Stimulated activated CD4-positive, alpha-beta T cell treated with anti-CD3 and anti-CD28 coated beads, Interleukin-4, amount 100 ng/mL, for 48 hours (primary cell): Measurements from ENCODE around the gene GGN.
"Not testable (repeated sequence)": the region's sequence is repeated elsewhere in the genome, so short reads cannot be mapped to it uniquely, and the experiment has no call there.

Experiments used
- DNase-seq, 2 donors: peaks; one replicate each; pipeline ENCODE4 v3.0.0-alpha.2; 2020; ENCODE audit warnings: low read depth in 2 of 2

The GGN gene

DNA sequence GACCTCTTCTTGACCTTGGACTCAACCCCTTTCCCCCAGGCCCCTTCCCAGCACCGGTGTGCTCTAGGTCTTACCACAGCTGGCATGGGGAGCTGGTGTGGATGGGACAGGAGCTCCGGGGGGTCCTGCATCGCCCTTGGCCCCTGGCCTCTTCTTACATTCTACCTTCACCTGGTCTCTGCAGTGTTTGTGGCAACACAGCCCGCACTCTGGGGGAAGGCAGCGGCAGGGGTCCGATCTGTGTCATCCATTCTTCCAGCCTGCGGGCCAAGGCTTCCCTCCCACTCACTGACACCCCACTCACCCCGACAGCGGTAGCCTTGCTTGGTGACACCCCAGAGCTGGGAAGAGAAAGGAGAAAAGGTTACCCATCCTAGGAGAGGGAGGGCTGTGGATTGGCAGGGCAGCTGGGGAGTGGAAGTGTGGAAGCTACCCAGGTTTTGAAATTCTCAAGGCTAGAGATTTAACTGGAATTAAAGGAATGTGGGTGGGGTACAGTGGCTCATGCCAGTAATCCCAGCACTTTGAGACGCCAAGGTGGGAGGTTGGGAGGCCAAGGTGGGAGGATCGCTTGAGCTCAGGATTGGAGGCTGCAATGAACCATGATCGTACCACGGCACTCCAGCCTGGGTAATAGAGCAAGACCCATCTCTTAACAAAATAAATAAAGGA lies 23.3 kb upstream of the GGN start:
- DNase-seq, result no peak

DNA sequence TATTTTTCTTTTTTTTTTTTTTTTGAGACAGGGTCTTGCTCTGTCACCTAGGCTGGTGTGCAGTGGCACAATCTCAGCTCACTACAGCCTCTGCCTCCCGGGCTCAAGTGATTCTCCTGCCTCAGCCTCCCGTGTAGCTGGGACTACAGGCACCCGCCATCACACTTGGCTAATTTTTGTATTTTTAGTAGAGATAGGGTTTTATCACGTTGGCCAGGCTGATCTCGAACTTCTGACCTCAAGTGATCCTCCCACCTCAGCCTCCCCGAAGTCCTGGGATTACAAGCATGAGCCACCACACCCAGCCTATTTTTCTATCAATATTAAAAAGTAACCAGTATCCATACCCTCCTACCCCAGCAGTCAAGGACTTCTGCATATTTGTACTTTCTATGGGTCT lies 22.6 kb upstream of the GGN start:
- DNase-seq, result not testable (repeated sequence)

DNA sequence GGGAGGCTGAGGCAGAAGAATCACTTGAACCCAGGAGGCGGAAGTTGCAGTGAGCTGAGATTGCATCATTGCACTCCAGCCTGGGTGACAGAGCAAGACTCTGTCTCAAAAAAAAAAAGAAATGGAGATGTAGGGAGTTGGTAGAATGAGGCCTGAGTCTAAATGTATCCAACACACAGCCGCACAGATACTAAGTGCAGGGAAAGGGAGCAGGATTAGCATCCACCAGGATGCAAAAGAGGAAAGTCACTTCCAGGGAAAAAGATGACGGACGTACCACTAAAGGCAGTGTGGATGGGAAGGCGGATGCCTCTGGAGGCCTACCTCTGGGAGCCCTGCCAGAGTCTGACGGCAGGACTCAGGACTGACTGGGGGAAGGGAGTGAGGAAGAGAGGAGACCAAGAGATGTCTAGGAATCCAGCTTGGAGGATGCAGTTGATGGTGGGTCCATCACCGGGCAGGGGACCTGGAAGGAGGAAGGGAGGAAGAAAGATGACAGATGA lies 21.8 kb upstream of the GGN start:
- DNase-seq, result no peak

DNA sequence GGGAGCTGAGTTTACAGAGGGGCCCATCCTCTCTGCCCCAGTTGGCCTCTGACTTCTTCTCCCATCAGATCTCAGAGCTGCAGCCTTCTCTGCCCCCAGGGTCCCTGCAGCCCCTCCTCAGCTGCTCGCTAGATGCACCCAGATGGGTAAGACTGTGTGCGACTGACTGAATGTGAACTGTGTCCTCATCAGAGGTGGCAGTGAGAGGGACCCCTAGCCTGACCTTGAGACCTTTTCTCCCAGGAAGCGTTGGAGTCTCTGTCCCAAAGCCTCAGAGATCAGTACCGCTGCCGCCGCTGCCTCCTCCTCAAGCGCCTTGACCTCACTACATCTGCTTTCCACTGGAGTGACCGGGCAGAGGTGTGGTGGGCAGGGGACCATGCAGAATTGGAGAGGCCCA lies 17.4 kb upstream of the GGN start:
- no peak for DNase-seq

DNA sequence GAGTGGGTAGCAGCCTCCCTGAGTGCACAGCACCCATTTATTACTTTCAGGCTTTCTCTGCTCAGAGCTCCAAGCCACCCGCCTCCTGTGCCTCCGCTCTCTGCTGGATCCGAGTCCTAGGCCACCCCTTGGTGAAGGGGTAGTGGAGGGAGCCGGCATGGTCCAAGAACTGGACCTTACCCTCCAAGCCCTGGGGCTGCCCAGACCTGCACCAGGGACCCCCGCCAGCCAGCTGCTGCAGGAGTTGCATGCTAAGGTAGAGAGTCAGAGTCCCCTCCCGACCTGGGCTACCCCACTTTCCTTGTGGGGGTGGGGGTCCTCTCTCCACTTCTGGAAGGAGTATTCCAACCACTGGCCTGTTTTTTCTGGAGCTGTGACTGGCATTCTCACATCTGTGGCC lies 17.0 kb upstream of the GGN start:
- no peak for DNase-seq

DNA sequence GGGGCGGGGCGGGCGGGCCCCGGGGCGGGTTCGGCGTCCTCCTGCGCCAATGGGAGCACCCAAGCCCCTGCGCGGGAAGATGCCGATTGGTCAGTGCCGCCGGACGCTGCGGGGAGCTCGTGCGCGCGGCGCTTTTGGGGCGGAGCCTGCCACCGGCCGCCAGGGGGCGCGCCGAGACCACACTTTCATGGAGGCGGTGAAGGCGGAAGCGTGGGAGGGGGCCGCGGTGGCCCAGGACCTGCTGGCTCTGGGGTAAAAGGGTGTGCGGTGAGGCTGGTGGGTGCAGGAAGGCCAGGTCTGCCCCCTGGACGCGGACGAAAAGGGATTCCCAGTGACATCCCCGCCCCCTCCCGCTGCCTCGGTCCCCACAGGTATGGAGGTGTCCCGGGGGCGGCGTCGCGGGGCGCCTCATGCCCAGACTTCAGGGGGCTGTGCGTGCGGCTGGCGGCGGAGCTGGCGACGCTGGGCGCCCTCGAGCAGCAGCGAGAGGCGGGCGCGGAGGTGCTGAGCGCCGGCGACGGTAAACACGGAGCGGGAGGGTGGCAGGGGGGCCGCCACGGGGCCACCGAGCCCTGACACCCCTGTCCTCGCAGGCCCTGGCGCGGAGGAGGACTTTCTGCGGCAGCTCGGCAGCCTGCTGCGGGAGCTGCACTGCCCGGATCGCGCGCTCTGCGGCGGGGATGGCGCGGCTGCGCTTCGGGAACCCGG lies 15.3 kb upstream of the GGN start, which contains the start of gene FAM98C:
Gene FAM98C, plus strand, starts transcription at position 127 of the 708 bp plus-strand sequence. Its CDS starts 61 bp downstream, at position 188.
- DNase-seq, result peak; percentile 95 to 96

DNA sequence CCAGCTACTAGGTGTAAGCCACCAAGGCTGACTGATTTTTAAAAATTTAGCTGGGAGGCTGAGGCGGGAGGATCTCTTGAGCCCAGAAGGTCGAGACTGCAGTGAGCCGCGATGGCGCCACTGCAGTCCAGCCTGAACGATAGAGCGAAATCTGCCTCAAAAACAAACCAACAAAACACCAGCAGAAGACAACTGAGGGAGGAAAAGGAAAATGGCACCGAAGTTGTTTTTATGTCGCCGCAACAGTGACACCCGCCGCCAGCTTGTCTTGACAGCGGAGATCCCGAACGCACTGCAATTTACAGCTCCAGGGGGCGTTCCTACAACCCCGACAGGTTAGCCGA lies 14.8 kb upstream of the GGN start:
- no peak for DNase-seq

DNA sequence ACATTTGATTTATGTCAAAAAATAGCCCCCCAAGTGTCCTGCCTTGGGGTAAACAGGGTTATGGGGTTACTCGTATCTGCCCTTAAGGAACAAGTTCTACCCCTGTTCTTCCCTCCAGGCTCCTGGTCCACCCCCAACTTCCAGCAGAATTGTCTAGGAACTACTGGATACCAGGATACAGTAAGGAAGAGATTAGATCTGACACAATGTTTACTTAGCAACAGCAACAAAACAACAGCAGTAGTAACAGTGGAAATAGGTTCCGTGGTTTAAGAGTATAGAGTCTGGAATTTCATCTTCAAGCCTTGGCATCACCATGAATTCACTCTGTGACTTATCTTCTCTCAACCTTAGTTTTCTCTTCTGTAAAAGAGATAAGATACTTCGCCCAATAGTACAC lies 13.3 kb upstream of the GGN start:
- DNase-seq, result no peak

DNA sequence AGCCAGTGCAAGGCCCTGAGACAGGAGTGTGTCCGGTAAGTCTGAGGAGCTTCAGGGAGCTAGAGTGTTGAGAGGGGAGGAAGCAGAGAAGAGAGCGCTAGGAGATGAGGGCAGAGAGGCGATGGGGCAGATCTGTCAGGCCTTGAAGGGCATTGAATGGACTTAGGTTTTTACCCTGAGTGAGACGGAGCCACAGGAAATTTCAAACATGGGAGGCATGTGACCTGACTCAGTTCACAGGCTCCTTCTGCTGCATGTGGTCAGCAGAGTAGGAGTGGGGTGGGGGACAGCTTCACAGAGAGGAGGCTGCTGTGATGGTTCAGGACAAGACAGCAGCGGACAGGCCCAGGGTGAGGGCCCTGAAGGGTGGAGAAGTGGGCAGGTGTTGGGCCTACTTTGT lies 12.5 kb upstream of the GGN start:
- DNase-seq, result no peak

DNA sequence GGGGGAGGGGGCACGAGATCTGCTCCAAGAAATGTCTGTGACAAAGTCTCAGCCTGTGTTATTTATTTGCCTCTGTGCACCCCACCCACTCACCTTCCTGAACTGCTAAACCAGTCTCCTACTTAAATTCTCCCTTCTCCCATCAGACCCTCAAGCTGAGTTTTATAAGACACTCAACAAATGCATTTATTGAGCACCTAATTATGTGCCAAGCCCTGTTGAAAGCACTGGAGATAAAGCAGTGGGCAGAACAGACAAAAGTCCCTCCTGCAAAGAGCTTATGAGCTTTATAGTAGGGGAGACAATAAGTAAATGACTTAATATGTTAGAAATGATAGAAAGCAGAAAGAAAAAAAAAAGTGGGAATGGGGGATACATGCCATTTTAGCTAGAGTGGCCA lies 11.7 kb upstream of the GGN start:
- DNase-seq, result no peak

DNA sequence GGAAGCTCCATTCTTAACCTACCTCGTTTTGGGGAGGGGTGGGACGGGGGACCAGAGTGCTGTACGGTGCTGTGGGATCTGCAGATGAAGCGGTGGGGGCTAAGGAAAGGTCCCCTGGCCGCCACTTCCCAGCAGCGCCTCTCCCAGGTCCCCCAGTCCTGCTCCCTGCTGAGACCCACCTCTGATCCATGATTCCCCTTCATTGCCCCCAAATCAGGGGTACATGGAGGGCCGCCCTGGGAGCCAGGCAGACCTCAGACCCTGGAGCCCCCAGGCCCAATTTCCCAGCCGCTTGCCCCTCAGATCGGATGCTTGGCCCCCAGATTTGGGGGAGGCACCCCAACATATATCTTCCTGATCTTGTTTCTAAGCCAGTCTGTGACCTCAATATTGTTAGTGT lies 11.2 kb upstream of the GGN start:
- no peak for DNase-seq

DNA sequence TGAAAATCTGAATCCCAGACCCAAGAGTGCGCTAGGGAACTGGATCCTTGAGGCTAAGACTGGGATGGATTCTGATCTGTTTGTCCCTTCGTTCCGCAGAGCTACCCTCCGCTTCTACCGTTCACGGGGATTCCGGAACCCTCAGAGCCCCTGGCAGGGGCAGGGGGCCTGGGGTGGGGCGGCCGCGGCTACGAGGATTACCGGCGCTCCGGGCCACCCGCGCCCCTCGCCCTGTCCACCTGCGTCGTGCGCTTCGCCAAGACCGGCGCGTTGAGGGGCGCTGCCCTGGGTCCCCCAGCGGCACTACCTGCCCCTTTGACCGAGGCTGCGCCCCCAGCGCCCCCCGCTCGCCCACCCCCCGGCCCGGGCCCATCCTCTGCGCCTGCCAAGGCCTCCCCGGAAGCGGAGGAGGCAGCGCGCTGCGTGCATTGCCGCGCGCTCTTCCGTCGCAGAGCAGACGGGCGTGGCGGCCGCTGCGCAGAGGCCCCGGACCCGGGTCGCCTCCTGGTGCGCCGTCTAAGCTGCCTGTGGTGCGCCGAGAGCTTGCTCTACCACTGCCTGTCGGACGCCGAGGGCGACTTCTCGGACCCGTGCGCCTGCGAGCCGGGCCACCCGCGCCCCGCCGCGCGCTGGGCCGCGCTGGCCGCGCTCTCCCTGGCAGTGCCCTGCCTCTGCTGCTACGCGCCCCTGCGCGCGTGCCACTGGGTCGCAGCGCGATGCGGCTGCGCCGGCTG lies 7.7 kb upstream of the GGN start:
- DNase-seq, result peak in 1 of 2 donors; percentile 41

DNA sequence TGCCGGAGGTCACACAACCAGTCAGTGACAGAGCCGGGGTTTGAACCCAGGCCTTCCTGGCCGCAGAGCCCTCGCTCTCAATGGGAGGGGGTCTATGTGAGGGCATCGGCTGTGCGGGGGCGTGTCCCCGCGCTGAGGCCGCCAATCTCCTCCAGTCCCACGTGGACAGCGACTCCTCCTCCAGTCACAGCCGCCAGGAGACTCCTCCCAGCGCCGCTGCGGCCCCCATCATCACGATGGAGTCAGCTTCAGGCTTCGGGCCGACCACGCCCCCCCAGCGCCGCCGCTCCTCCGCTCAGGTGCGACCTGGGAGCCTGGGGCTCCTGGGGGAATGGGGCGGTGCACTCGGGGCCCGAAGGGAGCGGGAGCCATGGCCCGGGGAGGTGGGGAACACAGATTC lies 6.7 kb upstream of the GGN start:
- peak; percentile 72 to 78 for DNase-seq

DNA sequence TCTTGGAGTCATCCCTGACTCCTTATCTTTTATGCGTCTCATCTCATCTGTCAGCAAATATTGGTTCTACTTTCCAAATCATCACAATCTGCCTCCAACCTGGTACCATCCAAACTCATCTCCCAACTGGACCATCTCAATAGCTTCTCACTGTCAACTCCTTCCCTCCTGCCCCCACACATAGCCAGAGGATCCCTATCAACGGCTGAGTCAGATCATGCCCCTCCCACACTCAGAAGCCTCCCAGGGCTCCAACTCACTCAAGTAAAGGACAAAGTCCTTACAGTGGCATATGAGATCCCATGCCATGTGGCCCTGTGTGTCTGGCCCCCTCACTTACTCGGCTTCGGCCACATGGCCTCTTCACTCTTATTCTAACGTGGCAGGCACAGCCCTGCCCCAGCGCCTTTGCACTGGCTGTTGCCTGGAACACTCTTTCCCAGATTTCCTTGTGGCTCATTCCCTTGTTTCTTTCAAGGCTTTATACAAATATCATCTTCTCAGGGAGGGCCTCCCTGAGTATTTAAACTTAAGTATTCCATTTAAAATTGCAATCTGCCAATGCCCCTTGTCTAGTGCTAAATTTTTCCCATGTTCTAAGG lies 5.0 kb upstream of the GGN start:
- no peak for DNase-seq

DNA sequence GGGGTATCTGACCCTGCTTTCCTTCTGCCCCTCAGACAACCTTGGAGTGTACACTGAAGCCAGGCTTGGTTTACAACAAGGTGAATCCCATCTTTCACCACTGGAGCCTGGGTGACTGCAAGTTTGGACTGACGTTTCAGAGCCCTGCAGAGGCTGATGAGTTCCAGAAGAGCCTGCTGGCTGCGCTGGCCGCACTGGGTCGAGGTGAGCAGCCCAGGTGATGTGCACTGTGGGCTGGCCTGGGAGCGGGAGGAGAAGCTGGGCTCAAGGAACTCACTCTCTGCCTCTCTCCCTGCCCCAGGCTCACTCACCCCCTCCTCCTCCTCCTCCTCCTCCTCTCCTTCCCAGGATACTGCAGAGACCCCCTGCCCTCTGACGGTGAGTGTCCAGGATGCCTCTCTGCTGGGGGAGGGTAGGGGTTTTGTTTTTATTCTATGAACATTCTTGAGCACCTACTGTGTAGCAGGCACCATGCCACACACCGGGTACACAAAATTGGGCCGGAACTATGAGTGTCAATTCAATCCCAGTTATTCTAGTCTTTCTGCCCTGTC lies 4.2 kb upstream of the GGN start:
- no peak for DNase-seq

DNA sequence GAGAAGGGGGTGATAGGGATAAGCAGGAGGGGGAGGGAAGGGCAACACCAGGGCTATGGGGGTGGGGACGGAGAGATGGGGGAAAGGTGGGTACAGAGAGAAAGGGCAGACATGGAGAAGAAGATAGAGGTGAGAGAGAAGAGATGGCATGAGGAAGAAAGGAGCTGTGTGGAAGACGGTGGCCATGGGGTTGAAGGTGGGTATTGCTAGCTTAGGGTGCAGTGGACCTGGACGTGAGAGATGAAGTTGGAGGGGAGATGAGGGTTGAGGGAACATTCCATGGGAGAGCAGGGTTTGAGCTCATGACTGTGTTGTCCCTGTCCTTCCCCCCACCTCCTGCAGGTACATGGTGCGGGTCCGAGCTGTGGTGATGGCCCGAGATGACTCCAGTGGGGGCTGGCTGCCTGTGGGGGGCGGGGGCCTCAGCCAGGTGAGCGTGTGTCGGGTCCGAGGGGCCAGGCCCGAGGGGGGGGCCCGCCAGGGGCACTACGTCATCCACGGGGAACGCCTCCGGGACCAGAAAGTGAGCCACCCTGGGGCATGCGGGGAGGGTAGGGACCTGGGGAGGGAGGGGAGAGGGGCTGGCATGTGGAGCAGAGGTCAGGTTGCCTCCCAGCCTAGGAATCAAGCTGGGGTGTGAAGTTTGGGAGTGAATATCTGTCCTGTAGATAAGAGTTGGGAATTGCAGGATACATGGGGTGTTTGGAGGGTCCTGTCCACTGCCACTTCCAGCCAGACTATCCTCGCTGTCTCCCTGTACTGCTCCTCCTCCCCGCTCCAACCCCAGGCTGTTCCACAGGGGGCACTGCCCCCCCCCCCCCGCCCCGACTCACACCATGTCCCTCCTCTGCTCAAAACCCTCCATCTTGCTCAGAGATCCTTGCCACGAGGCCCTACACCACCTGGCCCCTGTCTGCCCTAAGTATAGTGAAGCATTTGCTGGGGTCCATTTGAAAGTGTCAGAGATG lies 2.4 kb upstream of the GGN start:
- DNase-seq, result no peak

DNA sequence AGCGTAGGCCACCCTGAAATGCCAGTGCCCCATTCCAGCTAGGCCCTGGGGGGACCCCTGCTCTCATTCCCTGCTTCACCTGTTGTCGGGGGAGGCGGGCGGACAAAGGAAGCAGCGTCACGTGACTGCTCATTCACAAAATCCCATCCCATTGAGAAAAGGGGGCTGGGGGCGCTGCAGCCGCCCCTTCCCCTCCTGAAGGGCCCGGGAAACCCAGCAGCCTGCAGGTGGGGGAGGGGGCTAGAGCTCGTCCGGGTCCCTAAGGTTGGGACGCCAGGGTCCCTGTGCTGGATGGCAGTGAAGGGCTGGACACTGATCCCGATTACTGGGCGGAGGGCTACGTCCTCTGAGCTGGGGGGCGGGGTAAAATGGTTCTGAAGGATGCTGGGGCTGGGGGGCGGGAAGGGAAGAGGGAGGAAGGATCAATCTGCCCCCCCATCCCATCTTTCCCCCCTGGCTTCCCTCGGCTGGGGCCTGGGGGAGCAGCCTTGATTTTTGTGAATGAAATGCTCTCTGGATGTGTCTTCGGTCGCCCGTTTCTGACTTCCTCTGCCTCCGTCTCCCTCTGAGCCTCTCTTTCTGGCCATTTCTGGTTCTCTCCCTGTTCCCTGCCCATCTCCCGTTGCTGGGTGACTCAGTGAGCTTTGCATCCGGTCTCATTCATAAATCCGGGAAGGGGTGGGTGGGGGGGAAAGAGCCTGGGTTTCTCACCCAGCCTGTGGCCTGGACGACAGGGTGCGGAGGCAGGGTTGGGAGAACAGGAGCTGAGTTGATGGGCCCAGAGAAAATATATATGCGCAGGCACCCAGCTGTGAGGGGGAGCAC lies 1.5 kb upstream of the GGN start:
- DNase-seq, result no peak

DNA sequence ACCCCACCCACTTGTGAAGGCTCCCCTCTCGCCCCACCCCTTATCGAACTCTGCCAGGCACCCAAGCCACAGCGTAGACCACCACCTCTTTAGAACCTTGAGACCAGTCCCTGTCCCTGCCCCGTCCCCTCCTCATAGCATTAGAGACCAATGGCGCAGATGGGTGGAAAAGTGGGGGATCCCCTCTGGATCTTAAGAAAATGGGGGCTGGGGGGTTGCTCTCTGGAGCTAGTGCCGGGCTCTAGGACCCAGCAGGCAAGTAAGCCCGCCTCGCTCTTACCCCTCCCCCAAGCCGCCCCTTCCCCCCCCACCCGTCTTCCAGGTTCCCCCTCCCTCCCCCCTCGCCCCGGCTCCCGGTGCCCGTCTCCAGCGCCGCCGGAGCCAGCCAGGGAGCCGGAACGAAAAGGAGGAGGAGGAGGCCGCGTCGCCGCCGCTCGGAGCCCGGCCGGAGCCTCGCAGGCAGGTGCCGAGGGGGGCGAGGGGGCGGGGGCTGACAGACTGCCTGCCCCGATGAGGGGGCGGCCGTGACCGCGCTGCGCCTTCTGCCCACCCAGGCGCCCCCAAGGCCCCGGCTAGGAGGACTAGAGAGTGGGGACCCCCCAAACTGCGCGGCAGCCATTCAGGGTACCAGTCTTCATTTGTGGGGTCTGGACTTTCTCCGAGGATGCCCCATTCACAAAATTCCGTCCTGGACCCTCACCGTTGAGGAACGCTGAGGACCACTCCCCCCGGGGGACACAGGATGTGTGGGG lies 691 bp upstream of the GGN start, which contains the start of gene SPRED3:
Gene SPRED3, plus strand, starts transcription at position 349 of the 752 bp plus-strand sequence. CDS start 1,606 bp downstream, outside the sequence.
- DNase-seq, result no peak

DNA sequence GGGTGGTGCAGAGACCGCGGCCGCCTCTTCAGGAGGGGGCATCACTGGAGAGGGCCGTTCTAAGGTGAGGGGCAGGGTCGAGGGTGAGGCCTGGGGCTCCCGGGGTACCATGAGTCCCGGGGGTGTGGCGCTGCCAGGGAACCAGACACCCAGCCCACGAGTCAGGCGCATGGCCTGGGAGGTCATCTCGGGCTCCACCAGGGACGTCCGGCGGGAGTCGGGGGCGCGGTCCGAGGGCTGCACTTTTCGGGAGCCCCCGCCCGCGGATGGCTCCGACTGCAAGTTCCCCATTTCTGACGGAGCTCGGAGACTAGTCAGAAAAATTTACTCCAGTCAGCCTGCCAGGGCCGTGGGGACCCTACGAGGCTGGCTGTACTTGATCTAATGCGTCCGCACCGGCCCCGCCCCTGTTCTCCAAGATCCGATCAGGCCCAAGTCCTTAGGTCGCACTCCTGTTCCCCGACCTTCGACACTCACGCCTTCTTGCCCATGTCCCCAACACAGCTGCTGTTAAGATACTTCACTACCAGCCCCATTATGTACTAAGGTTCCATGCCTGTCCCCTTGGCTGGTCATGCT lies 774 bp downstream of the GGN start:
- DNase-seq, result no peak
